Stimulated activated CD8-positive, alpha-beta memory T cell treated with anti-CD3 and anti-CD28 coated beads, Interleukin-12 subunit alpha, Interleukin-12 subunit beta, amount 100 ng/mL, for 24 hours (primary cell): ENCODE data around the gene MRPL11.
"Not testable (repeated sequence)": the region's sequence is repeated elsewhere in the genome, so short reads cannot be mapped to it uniquely, and the experiment has no call there.

Experiments used
- DNase-seq: peaks from one replicate; pipeline ENCODE4 v3.0.0-alpha.2; 2020; ENCODE audit errors: extremely low read depth

MRPL11 gene

GRCh38 chr11:66467034-66467659, 28.5 kb upstream of the MRPL11 start:
- DNase-seq: no peak

GRCh38 chr11:66466225-66467033, 27.8 kb upstream of the MRPL11 start, which contains the start of gene PELI3:
Gene PELI3, plus strand, starts transcription at chr11:66466905. Its CDS starts 1,224 bp downstream, at chr11:66468129.
- DNase-seq: peak; percentile 77

GRCh38 chr11:66465373-66466224, 27.0 kb upstream of the MRPL11 start:
- DNase-seq: no peak

GRCh38 chr11:66464916-66465315, 26.3 kb upstream of the MRPL11 start:
- no peak for DNase-seq

- not testable (repeated sequence) for DNase-seq
Measured at GRCh38 chr11:66464116-66464515, 25.5 kb upstream of the MRPL11 start.

- DNase-seq: no peak
Measured at GRCh38 chr11:66462911-66463310, 24.3 kb upstream of the MRPL11 start.

- no peak for DNase-seq
Measured at GRCh38 chr11:66462010-66462409, 23.4 kb upstream of the MRPL11 start.

GRCh38 chr11:66459138-66459778, 20.6 kb upstream of the MRPL11 start:
- DNase-seq: no peak

- no peak for DNase-seq
Measured at GRCh38 chr11:66457826-66458225, 19.2 kb upstream of the MRPL11 start.

GRCh38 chr11:66454828-66455227, 16.2 kb upstream of the MRPL11 start:
- no peak for DNase-seq

GRCh38 chr11:66454247-66454646, 15.6 kb upstream of the MRPL11 start:
- DNase-seq: no peak

GRCh38 chr11:66451663-66452062, 13.0 kb upstream of the MRPL11 start:
- DNase-seq: no peak

- DNase-seq: no peak
Measured at GRCh38 chr11:66450560-66450959, 11.9 kb upstream of the MRPL11 start.

GRCh38 chr11:66448523-66448922, 9.9 kb upstream of the MRPL11 start:
- DNase-seq: no peak

GRCh38 chr11:66447012-66447411, 8.4 kb upstream of the MRPL11 start:
- no peak for DNase-seq

GRCh38 chr11:66443602-66444001, 5.0 kb upstream of the MRPL11 start:
- DNase-seq: no peak

- DNase-seq: not testable (repeated sequence)
Measured at GRCh38 chr11:66440940-66441282, 2.3 kb upstream of the MRPL11 start.

GRCh38 chr11:66440101-66440939, 1.7 kb upstream of the MRPL11 start:
- not testable (repeated sequence) for DNase-seq

GRCh38 chr11:66437979-66438503, 607 bp downstream of the MRPL11 start:
- DNase-seq: no peak

GRCh38 chr11:66432597-66432996, 6.1 kb downstream of the MRPL11 start:
- no peak for DNase-seq

GRCh38 chr11:66431871-66432329, 6.7 kb downstream of the MRPL11 start:
- DNase-seq: not testable (repeated sequence)
